ENCODE results near the gene CBL. TPM values are rescaled to one million over a fixed set of nuclear protein-coding genes. Genes with fewer than 3 reads are reported as not detected.

CBL gene
- total RNA-seq, 1 experiment from 2014 or later = 56.4 TPM

DNA sequence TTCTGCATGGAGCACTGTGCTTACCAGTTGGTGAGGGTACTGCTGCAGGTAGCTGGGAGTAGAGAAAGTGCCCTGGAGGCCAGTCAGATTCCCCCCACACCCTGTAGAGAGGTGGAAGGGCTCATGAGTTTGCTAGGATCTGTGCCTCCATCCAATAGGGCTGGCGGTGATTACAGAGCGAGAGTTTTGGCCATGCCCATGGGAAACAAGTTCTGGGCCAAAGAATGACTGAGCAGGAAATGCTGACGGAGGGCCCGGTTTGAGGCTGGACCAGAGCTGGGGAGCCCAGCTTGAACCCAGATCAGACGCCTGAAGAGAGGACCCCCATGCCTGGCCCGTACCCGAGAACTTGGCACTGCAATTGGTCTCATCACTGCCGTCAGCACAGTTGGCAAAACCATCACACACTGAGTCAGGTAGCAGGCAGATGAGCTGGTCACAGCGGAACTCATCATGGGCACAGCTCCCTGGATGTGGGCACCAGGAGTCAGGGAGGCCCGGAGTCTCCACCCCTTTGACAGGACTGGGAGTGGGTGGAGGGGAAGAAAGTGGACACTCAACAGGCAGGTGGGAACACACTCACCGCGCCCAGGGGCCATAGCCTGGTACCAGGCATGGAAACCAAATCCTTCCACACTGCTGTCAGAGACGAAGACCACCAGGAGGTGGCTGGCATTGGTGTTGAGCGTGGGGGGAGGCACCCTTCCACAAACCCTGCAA lies 138.3 kb downstream of the CBL start:
- H3K14ac ChIP-seq (ENCODE audit: insufficient read depth, low read length) = no peak overlapping the region
- no peak overlapping the region for H3K4me2 ChIP-seq (ENCODE audit: insufficient read depth, insufficient read length, low read length)
- H4K8ac ChIP-seq (replicated peaks; ENCODE audit: insufficient read length, low read depth, low read length) = no peak overlapping the region
- H3K56ac ChIP-seq (ENCODE audit: insufficient read length, low read depth, low read length) = no peak overlapping the region
- Mint-ChIP-seq H3K9me3 (no peaks in the 10 kb centered on the region; a peak in 1 of 5 replicates), H3K4me3 (no peak overlapping the region), H3K27ac (no peak overlapping the region), H3K27me3 (ENCODE audit: low read depth) (peaks cover 79% of the 10 kb centered on the region), H3K36me3 (ENCODE audit: insufficient read depth in 1 of 3, low read depth in 3 of 3) (no peaks in the 10 kb centered on the region; a peak in 1 of 7 replicates), H3K4me1 (peaks cover 9 to 23% of the 10 kb centered on the region in 2 experiments)
- no peak overlapping the region for H2BK5ac ChIP-seq (ENCODE audit: insufficient read length, low read length)
- no peak overlapping the region for H2BK120ac ChIP-seq (ENCODE audit: low read depth, low read length, poor library complexity, severe bottlenecking)
- H3K79me1 ChIP-seq (ENCODE audit: insufficient read depth, low read depth, low read length, poor library complexity, severe bottlenecking) = no peaks in the 10 kb centered on the region
- DNase-seq = no peak
- H3K23ac ChIP-seq (ENCODE audit: insufficient read length, low read depth, low read length) = no peak overlapping the region
- no peak overlapping the region for H3K27ac ChIP-seq (ENCODE audit: insufficient read length, low read depth, low read length)
- H3K9ac ChIP-seq (ENCODE audit: extremely low read depth, insufficient read length, low read length) = no peak overlapping the region
- H4K91ac ChIP-seq (ENCODE audit: insufficient read length, low read depth, low read length) = no peak overlapping the region
- H3K9me3 ChIP-seq (ENCODE audit: control insufficient read depth, low read depth, low read length) = no peaks in the 10 kb centered on the region
- no peak overlapping the region for H2AK5ac ChIP-seq (ENCODE audit: insufficient read length, low read length)
- no peak overlapping the region for H2AFZ ChIP-seq (ENCODE audit: low read length)
- H2BK15ac ChIP-seq (ENCODE audit: low read depth, low read length) = no peak overlapping the region
- no peaks in the 10 kb centered on the region for H3K79me2 ChIP-seq (ENCODE audit: insufficient read depth, low read length)
- peaks cover 10% of the 10 kb centered on the region; the same call in 1 of the 2 replicates for H3K27me3 ChIP-seq (ENCODE audit: insufficient read depth, low read length)
- no peak overlapping the region for H3T11ph ChIP-seq (ENCODE audit: low read length)
- no peak overlapping the region for H3K18ac ChIP-seq (ENCODE audit: insufficient read length, low read depth, low read length)
- H4K20me1 ChIP-seq (ENCODE audit: control insufficient read depth, insufficient read depth, insufficient read length) = no peaks in the 10 kb centered on the region
- H2BK12ac ChIP-seq (ENCODE audit: insufficient read length, low read depth, low read length) = no peak overlapping the region
- H4K5ac ChIP-seq (ENCODE audit: insufficient read length, low read depth, low read length) = no peak overlapping the region
- peaks cover 15% of the 10 kb centered on the region for H3K23me2 ChIP-seq (ENCODE audit: insufficient read length, low read depth, low read length, poor library complexity, severe bottlenecking)
- no CpG with 5 or more reads among the region's 14 CpGs for WGBS (ENCODE audit: extremely low coverage, insufficient read length, low lambda C conversion rate)
- no peak overlapping the region for H3K4ac ChIP-seq (ENCODE audit: low read depth, low read length)
- no peaks in the 10 kb centered on the region; the same call in 1 of the 2 replicates for H3K4me1 ChIP-seq (ENCODE audit: insufficient read depth, low read length)
- no peak overlapping the region for H2BK20ac ChIP-seq (ENCODE audit: low read depth, low read length, poor library complexity, severe bottlenecking)
- TF ChIP-seq, protein P1, sequence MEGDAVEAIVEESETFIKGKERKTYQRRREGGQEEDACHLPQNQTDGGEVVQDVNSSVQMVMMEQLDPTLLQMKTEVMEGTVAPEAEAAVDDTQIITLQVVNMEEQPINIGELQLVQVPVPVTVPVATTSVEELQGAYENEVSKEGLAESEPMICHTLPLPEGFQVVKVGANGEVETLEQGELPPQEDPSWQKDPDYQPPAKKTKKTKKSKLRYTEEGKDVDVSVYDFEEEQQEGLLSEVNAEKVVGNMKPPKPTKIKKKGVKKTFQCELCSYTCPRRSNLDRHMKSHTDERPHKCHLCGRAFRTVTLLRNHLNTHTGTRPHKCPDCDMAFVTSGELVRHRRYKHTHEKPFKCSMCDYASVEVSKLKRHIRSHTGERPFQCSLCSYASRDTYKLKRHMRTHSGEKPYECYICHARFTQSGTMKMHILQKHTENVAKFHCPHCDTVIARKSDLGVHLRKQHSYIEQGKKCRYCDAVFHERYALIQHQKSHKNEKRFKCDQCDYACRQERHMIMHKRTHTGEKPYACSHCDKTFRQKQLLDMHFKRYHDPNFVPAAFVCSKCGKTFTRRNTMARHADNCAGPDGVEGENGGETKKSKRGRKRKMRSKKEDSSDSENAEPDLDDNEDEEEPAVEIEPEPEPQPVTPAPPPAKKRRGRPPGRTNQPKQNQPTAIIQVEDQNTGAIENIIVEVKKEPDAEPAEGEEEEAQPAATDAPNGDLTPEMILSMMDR (conservative IDR thresholded peaks at IDR 0.05) = no peak

All from H9 (cell line).